H9 (cell line): Measurements from ENCODE around the gene NAPG. TPM values are rescaled to one million over a fixed set of nuclear protein-coding genes. Genes with fewer than 3 reads are reported as not detected.
"Not testable (repeated sequence)": the region's sequence is repeated elsewhere in the genome, so short reads cannot be mapped to it uniquely, and the experiment has no call there.

ENCODE experiments used
- DNase-seq: peaks from one replicate; pipeline ENCODE4 v3.0.0-alpha.2; 2017
- H2AFZ ChIP-seq: one replicate; pipeline ENCODE4 v1.6.1; 2013; ENCODE audit warnings: mild to moderate bottlenecking, low read length, control low read depth, moderate library complexity
- H2AK5ac ChIP-seq: 2 replicates; pipeline ENCODE4 v1.6.1; 2013; ENCODE audit warnings: low read length, control low read depth, mixed read lengths; ENCODE audit not compliant: insufficient read length
- H2BK120ac ChIP-seq: one replicate; pipeline ENCODE4 v1.6.1; 2013; ENCODE audit warnings: low read depth, mild to moderate bottlenecking, low read length, control low read depth, inconsistent platforms; ENCODE audit not compliant: poor library complexity, severe bottlenecking
- H2BK12ac ChIP-seq: 2 replicates; pipeline ENCODE4 v1.6.1; 2013; ENCODE audit warnings: low read length, control low read depth, mixed read lengths, low read depth; ENCODE audit not compliant: insufficient read length
- H2BK15ac ChIP-seq: 2 replicates; pipeline ENCODE4 v1.6.1; 2013; ENCODE audit warnings: low read depth, low read length, control low read depth
- H2BK20ac ChIP-seq: one replicate; pipeline ENCODE4 v1.6.1; 2013; ENCODE audit warnings: low read depth, mild to moderate bottlenecking, low read length, control low read depth, inconsistent platforms; ENCODE audit not compliant: poor library complexity, severe bottlenecking
- H2BK5ac ChIP-seq: 2 replicates; pipeline ENCODE4 v1.6.1; 2013; ENCODE audit warnings: low read length, control low read depth, mixed read lengths; ENCODE audit not compliant: insufficient read length
- H3K14ac ChIP-seq: 2 replicates; pipeline ENCODE4 v1.6.1; 2013; ENCODE audit warnings: low read length, control low read depth; ENCODE audit not compliant: insufficient read depth
- H3K18ac ChIP-seq: 2 replicates; pipeline ENCODE4 v1.6.1; 2013; ENCODE audit warnings: low read depth, mild to moderate bottlenecking, mixed read lengths, low read length, control low read depth; ENCODE audit not compliant: insufficient read length
- H3K23ac ChIP-seq: 2 replicates; pipeline ENCODE4 v1.6.1; 2013; ENCODE audit warnings: low read length, control low read depth, mixed read lengths, low read depth; ENCODE audit not compliant: insufficient read length
- H3K23me2 ChIP-seq: 2 replicates; pipeline ENCODE4 v1.6.1; 2013; ENCODE audit warnings: low read depth, mild to moderate bottlenecking, mixed read lengths, low read length, control low read depth; ENCODE audit not compliant: insufficient read length, poor library complexity, severe bottlenecking
- H3K27ac ChIP-seq: 2 replicates; pipeline ENCODE4 v1.5.1; 2013; ENCODE audit warnings: low read length, control low read depth, mixed read lengths, low read depth; ENCODE audit not compliant: insufficient read length
- H3K27me3 ChIP-seq: 2 replicates; pipeline ENCODE4 v1.6.1; 2013; ENCODE audit warnings: low read length, control low read depth, inconsistent platforms; ENCODE audit not compliant: insufficient read depth
- H3K4ac ChIP-seq: 2 replicates; pipeline ENCODE4 v1.6.1; 2013; ENCODE audit warnings: low read depth, mild to moderate bottlenecking, control low read depth, inconsistent platforms, low read length, moderate library complexity
- H3K4me1 ChIP-seq: 2 replicates; pipeline ENCODE4 v1.6.1; 2013; ENCODE audit warnings: low read length, control low read depth, inconsistent platforms; ENCODE audit not compliant: insufficient read depth
- H3K4me2 ChIP-seq: 2 replicates; pipeline ENCODE4 v1.6.1; 2013; ENCODE audit warnings: low read length, control low read depth, mixed read lengths; ENCODE audit not compliant: insufficient read length, insufficient read depth
- H3K56ac ChIP-seq: 2 replicates; pipeline ENCODE4 v1.6.1; 2013; ENCODE audit warnings: low read depth, mild to moderate bottlenecking, mixed read lengths, low read length, control low read depth; ENCODE audit not compliant: insufficient read length
- H3K79me1 ChIP-seq: 2 replicates; pipeline ENCODE4 v1.6.1; 2013; ENCODE audit warnings: low read depth, mild to moderate bottlenecking, moderate library complexity, low read length, control low read depth, inconsistent platforms; ENCODE audit not compliant: insufficient read depth, poor library complexity, severe bottlenecking
- H3K79me2 ChIP-seq: 2 replicates; pipeline ENCODE4 v1.6.1; 2013; ENCODE audit warnings: low read length, control low read depth, inconsistent platforms; ENCODE audit not compliant: insufficient read depth
- H3K9ac ChIP-seq: 2 replicates; pipeline ENCODE4 v1.6.1; 2013; ENCODE audit warnings: low read length, control low read depth, mixed read lengths; ENCODE audit not compliant: insufficient read length; ENCODE audit errors: extremely low read depth
- H3K9me3 ChIP-seq: one replicate; pipeline ENCODE4 v1.6.1; 2013; ENCODE audit warnings: low read depth, low read length, inconsistent platforms; ENCODE audit not compliant: control insufficient read depth
- H3T11ph ChIP-seq: one replicate; pipeline ENCODE4 v1.6.1; 2013; ENCODE audit warnings: mild to moderate bottlenecking, low read length, control low read depth, inconsistent platforms
- H4K20me1 ChIP-seq: one replicate; pipeline ENCODE4 v1.6.1; 2013; ENCODE audit not compliant: control insufficient read depth, insufficient read length, insufficient read depth
- H4K5ac ChIP-seq: 2 replicates; pipeline ENCODE4 v1.6.1; 2013; ENCODE audit warnings: low read depth, mild to moderate bottlenecking, mixed read lengths, low read length, control low read depth; ENCODE audit not compliant: insufficient read length
- H4K8ac ChIP-seq: replicated peaks from 2 replicates; pipeline ENCODE4 v1.6.1; 2013; ENCODE audit warnings: low read length, control low read depth, mixed read lengths, low read depth; ENCODE audit not compliant: insufficient read length
- H4K91ac ChIP-seq: 2 replicates; pipeline ENCODE4 v1.6.1; 2013; ENCODE audit warnings: low read depth, mild to moderate bottlenecking, moderate library complexity, mixed read lengths, low read length, control low read depth; ENCODE audit not compliant: insufficient read length
- H3K27ac Mint-ChIP-seq, 3 experiments: 2 replicates in 2 of 3; 3 replicates in 1 of 3; pipeline ENCODE4 v1.8.0; 2020 to 2021; ENCODE audit warnings: mixed read lengths in 3 of 3, mild to moderate bottlenecking in 1 of 3, moderate library complexity in 1 of 3
- H3K27me3 Mint-ChIP-seq: 2 replicates; pipeline ENCODE4 v1.8.0; 2021; ENCODE audit warnings: low read depth, mild to moderate bottlenecking, moderate library complexity, mixed read lengths
- H3K36me3 Mint-ChIP-seq, 3 experiments: 2 replicates in 2 of 3; 3 replicates in 1 of 3; pipeline ENCODE4 v1.8.0; 2020 to 2021; ENCODE audit warnings: low read depth in 3 of 3, mixed read lengths in 3 of 3; ENCODE audit not compliant: insufficient read depth in 1 of 3
- H3K4me1 Mint-ChIP-seq, 2 experiments: 2 replicates each; pipeline ENCODE4 v1.8.0; 2020; ENCODE audit warnings: mixed read lengths in 2 of 2
- H3K4me3 Mint-ChIP-seq, 2 experiments: 2 replicates in 1 of 2; 3 replicates in 1 of 2; pipeline ENCODE4 v1.8.0; 2020 to 2021; ENCODE audit warnings: mild to moderate bottlenecking in 2 of 2, mixed read lengths in 2 of 2, moderate library complexity in 1 of 2
- H3K9me3 Mint-ChIP-seq, 2 experiments: 2 replicates in 1 of 2; 3 replicates in 1 of 2; pipeline ENCODE4 v1.8.0; 2020; ENCODE audit warnings: mild to moderate bottlenecking in 2 of 2, mixed read lengths in 2 of 2, moderate library complexity in 1 of 2
- WGBS: extraction: QIAGEN DNeasy Blood & Tissue Kit; methylation state at CpG from one replicate; pipeline ENCODE4 v1.1.7; 2013; ENCODE audit warnings: missing lambda C conversion rate, low lambda C conversion rate, mixed read lengths; ENCODE audit not compliant: insufficient read length; ENCODE audit errors: extremely low coverage; 5-methylcytosine and 5-hydroxymethylcytosine counted together
- total RNA-seq: library from RNA; stranded (reverse); gene quantifications from 2 replicates; pipeline ENCODE4 v1.2.1, GENCODE V29; 2021

The NAPG gene
- total RNA-seq, 1 experiment from 2014 or later, result 30.9 TPM

DNA sequence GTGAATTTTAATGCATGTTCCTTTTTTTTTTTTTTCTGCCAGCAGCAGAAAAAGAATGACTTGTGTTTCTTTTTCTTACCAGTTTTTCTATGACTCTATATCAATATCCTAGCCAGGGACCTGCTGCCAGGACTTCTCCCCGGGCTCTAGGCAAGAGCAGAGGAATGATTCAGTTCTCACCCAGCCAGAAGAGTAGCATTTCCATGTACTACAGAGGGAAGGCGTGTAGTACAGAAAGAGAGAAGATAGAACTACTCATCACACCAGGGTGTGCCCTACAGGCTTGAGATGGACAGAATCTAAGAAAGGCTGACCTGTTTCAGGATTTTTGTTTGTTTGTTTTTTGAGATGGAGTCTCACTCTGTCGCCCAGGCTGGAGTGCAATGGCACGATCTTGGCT lies 70.1 kb downstream of the NAPG start:
- no CpG with 5 or more reads among the region's 4 CpGs for WGBS
- not testable (repeated sequence) for H2AK5ac ChIP-seq, H3K18ac ChIP-seq, H4K8ac ChIP-seq, H3K14ac ChIP-seq, H3K27me3 Mint-ChIP-seq, H3K36me3 Mint-ChIP-seq, H3K9me3 ChIP-seq, DNase-seq, H2BK12ac ChIP-seq, H2AFZ ChIP-seq, H3T11ph ChIP-seq, H3K4me3 Mint-ChIP-seq, H3K4me2 ChIP-seq, H3K23me2 ChIP-seq, H3K4me1 Mint-ChIP-seq, H3K9me3 Mint-ChIP-seq, H3K79me2 ChIP-seq, H4K20me1 ChIP-seq, H3K27ac ChIP-seq, H4K5ac ChIP-seq, H3K79me1 ChIP-seq, H2BK15ac ChIP-seq, H2BK120ac ChIP-seq, H3K23ac ChIP-seq, H2BK20ac ChIP-seq, H3K27me3 ChIP-seq, H3K56ac ChIP-seq, H3K9ac ChIP-seq, H4K91ac ChIP-seq, H3K4ac ChIP-seq, H2BK5ac ChIP-seq, H3K4me1 ChIP-seq, H3K27ac Mint-ChIP-seq

DNA sequence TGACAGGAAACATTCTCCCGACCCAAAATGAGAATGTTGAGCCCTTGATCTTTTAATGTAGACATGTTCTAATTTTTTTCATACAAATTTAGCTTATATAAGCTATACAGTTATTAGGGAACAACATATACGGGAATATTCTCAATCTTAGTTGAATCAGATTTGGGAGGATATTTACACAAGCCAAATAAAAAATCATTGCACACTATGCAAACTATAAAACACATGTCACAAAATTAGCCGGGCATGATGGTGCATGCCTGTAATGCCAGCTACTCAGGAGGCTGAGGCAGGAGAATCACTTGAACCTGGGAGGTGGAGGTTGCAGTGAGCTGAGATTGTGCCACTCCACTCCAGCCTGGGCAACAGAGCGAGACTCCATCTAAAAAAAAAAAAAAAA lies 71.9 kb downstream of the NAPG start:
- H3K23ac ChIP-seq, H3K4me1 Mint-ChIP-seq, H3K4me2 ChIP-seq, H3K27me3 ChIP-seq, H3K4ac ChIP-seq, H4K5ac ChIP-seq, H3K14ac ChIP-seq, H3K9ac ChIP-seq, H3K9me3 Mint-ChIP-seq, H3K27me3 Mint-ChIP-seq, H3K36me3 Mint-ChIP-seq, H3K9me3 ChIP-seq, H2BK120ac ChIP-seq, H3K79me1 ChIP-seq, H2AK5ac ChIP-seq, H2AFZ ChIP-seq, H3K23me2 ChIP-seq, DNase-seq, H3K4me3 Mint-ChIP-seq, H3K27ac ChIP-seq, H2BK12ac ChIP-seq, H2BK15ac ChIP-seq, H4K91ac ChIP-seq, H3K4me1 ChIP-seq, H3K18ac ChIP-seq, H3T11ph ChIP-seq, H4K8ac ChIP-seq, H2BK20ac ChIP-seq, H3K79me2 ChIP-seq, H2BK5ac ChIP-seq, H4K20me1 ChIP-seq, H3K56ac ChIP-seq, H3K27ac Mint-ChIP-seq: not testable (repeated sequence)
- no CpG with 5 or more reads among the region's 4 CpGs for WGBS
